ENCODE data around the gene TSHZ3.

Gene TSHZ3

DNA sequence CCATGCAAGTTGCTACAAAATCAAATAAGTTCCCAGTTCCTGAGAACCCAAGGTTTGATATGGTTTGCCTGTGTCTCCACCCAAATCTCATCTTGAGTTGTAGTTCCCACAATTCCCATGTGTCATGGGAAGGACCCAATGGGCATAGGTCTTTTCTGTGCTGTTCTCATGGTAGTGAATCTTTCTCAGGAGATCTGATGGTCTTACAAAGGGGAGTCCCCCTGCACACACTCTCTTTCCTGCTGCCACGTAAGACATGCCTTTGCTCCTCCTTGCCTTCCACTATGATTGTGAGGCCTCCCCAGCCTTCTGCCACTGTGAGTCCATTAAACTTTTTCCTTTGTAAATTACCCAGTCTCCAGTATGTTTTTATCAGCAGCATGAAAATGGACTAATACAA, 28.5 kb upstream of the TSHZ3 start:
- TF ChIP-seq, protein P1, sequence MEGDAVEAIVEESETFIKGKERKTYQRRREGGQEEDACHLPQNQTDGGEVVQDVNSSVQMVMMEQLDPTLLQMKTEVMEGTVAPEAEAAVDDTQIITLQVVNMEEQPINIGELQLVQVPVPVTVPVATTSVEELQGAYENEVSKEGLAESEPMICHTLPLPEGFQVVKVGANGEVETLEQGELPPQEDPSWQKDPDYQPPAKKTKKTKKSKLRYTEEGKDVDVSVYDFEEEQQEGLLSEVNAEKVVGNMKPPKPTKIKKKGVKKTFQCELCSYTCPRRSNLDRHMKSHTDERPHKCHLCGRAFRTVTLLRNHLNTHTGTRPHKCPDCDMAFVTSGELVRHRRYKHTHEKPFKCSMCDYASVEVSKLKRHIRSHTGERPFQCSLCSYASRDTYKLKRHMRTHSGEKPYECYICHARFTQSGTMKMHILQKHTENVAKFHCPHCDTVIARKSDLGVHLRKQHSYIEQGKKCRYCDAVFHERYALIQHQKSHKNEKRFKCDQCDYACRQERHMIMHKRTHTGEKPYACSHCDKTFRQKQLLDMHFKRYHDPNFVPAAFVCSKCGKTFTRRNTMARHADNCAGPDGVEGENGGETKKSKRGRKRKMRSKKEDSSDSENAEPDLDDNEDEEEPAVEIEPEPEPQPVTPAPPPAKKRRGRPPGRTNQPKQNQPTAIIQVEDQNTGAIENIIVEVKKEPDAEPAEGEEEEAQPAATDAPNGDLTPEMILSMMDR (IDR thresholded peaks at IDR 0.05; ENCODE audit: insufficient read depth, low read length, missing control alignments): no peak
- ChIA-PET CTCF (interaction anchor here (1.2 to 1.7 kb wide), 2 partner anchors 12 to 47 kb away, joined by 3 read pairs; no protein-coding TSS in a partner anchor), POLR2A (interaction anchor here (1.0 to 1.1 kb wide), 2 partner anchors 26 to 38 kb away, joined by 4 to 5 read pairs; no protein-coding TSS in a partner anchor)
- H3K4me3 ChIP-seq (ENCODE audit: low read depth, low read length): no peak overlapping the region
- no peak for DNase-seq (ENCODE audit: low read depth, low spot score)

DNA sequence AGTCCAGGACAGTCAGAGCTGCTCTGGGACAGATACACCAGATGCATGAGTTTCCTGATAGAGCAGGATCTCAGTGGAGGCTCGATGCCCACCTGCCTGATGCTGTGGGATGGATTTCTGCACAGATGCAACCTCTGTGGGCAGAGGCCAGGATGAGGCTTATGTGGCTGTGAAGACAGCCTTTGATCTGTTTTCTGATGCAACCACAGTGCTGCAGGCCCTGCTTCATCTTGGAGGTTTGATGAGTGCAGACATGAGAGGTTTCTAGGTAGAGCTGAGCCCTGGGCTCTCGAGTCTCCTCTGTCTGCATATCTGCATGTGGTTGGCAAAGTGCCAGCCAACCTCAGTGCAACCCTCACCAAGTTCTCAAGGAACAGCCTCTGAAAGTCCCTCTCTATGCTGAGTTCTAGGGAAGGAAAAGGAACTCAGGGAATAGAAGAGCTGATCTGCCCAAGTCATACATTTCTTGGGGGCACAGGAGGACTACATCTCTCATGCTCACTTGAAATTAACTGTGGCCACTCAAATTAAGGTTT, 23.1 kb upstream of the TSHZ3 start:
- POLR2A ChIA-PET: interaction anchor here (1.4 kb wide), 1 partner anchor 22 kb away, joined by 5 read pairs; no protein-coding TSS in a partner anchor
- no peak for DNase-seq (ENCODE audit: low read depth, low spot score)
- CTCF ChIA-PET: interaction anchor here (2.9 kb wide), 1 partner anchor 318 kb away, joined by 8 read pairs; no protein-coding TSS in a partner anchor

DNA sequence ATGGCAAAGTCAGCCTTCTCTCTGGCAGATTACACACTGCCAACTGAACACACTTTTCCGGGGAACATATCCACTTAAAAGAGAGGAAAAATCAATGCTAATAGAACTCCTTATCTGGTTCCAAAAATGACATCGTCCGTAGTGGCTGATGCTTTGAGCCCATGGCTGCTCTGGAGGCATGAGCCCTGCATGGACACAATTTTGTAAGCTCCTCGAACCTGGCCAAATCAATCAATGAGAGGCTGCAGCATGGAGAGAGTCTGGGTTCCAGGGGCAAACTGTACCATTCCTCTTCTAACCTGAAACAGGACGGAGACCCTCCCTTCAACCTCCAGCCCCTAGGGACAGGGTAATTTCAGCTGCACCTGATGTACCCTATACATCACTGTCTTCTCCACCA, 21.0 kb upstream of the TSHZ3 start:
- POLR2A ChIA-PET: no interaction called here

More for the DNA sequence above, 23.1 kb upstream of the TSHZ3 start:
- no peak overlapping the region for H3K4me3 ChIP-seq (ENCODE audit: low read depth, low read length)
- TF ChIP-seq, protein P1 (IDR thresholded peaks at IDR 0.05; ENCODE audit: insufficient read depth, low read length, missing control alignments): no peak

DNA sequence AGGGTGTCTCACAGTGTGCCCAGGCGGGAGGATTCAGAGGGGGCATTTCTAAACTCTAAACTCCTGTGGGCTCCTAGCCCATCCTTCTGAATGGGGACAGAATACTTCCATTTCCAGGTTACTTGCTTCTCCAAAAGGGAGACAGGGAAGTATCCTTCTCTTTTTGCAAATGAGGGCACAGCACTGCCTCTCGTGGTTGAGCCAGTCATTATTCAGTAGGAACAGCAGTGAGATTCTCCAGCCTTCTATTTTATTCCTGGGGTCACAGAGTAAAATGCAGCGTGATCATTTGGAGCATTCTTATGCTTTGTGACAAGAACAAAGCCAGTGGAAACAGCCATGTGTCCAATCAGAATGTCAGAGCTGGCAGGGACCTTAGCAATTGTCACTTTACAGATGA, 15.7 kb upstream of the TSHZ3 start:
- POLR2A ChIA-PET: no interaction called here
- no peak overlapping the region for H3K4me3 ChIP-seq (ENCODE audit: low read depth, low read length)
- CTCF ChIA-PET: interaction anchor here (1.3 to 1.8 kb wide), 2 partner anchors 10 to 12 kb away, joined by 3 to 6 read pairs; no protein-coding TSS in a partner anchor
- DNase-seq (ENCODE audit: low read depth, low spot score): no peak
- TF ChIP-seq, protein P1 (IDR thresholded peaks at IDR 0.05; ENCODE audit: insufficient read depth, low read length, missing control alignments): no peak

More for the DNA sequence above, 21.0 kb upstream of the TSHZ3 start:
- DNase-seq (ENCODE audit: low read depth, low spot score): no peak
- CTCF ChIA-PET: no interaction called here
- TF ChIP-seq, protein P1 (IDR thresholded peaks at IDR 0.05; ENCODE audit: insufficient read depth, low read length, missing control alignments): no peak
- no peak overlapping the region for H3K4me3 ChIP-seq (ENCODE audit: low read depth, low read length)

DNA sequence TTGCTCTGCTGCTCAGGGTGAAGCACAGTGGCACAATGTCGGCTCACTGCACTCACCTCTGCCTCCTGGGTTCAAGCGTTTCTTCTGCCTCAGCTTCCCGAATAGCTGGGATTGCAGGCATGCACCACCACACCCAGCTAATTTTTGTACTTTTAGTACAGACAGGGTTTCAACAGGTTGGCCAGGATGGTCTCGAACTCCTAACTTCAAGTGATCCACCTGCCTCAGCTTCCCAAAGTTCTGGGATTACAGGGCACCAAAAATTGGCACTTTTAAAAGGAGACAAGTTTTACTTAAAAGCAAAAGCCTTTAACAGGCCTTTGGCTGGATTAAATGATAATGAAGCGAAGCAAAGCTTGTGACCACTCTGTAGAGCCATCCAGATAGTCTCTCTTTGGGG, 12.5 kb upstream of the TSHZ3 start:
- CTCF ChIA-PET: interaction anchor here (0.7 kb wide), 1 partner anchor 36 kb away, joined by 3 read pairs; no protein-coding TSS in a partner anchor
- no peak for DNase-seq (ENCODE audit: low read depth, low spot score)
- TF ChIP-seq, protein P1 (IDR thresholded peaks at IDR 0.05; ENCODE audit: insufficient read depth, low read length, missing control alignments): no peak
- H3K4me3 ChIP-seq (ENCODE audit: low read depth, low read length): no peak overlapping the region
- POLR2A ChIA-PET: no interaction called here

DNA sequence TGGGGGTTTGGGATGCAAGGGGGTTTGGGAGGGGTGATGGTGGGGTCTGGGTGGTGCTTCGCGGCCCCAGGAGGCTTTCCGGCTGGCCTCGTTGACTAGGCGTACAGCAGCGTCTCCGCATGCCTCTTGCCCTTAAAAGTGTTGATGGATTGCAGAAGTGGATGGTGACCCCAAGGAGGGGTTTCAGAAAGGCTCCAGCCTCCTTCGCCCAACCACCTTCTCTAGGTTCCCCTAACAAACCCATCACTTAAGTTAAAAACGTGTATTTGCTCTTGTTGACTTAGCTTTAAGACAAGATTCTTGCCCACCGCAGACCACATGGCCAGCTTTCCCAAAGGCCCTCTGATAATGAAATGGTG, 8.1 kb upstream of the TSHZ3 start:
- TF ChIP-seq, protein P1 (IDR thresholded peaks at IDR 0.05; ENCODE audit: insufficient read depth, low read length, missing control alignments): no peak
- CTCF ChIA-PET: no interaction called here
- H3K4me3 ChIP-seq (ENCODE audit: low read depth, low read length): no peak overlapping the region
- POLR2A ChIA-PET: no interaction called here
- no peak for DNase-seq (ENCODE audit: low read depth, low spot score)

Data from AG04449 (cell line).